ACHN (cell line): ENCODE measurements around the gene ARPC1B.
"Not testable (repeated sequence)": the region's sequence is repeated elsewhere in the genome, so short reads cannot be mapped to it uniquely, and the experiment has no call there.

Experiments
- DNase-seq: peaks from one replicate; pipeline ENCODE4 v3.0.0-alpha.2; 2015
- in situ Hi-C: cut with HindIII; loops from 2 replicates; pipeline ENCODE4 v1.10.0; 2017; ENCODE audit warnings: low sequenced_read_pairs, low pct_ligation_motif_present, low pct_unique_long_range_greater_than_20kb

The ARPC1B gene

GRCh38 chr7:99403764-99404163 lies 29.2 kb downstream of the ARPC1B start:
- in situ Hi-C loops = no loop called here
- no peak for DNase-seq

GRCh38 chr7:99404235-99404976 lies 29.9 kb downstream of the ARPC1B start:
- in situ Hi-C loops = no loop called here
- DNase-seq = no peak

GRCh38 chr7:99404977-99405320 lies 30.4 kb downstream of the ARPC1B start:
- in situ Hi-C loops = no loop called here
- DNase-seq = no peak

GRCh38 chr7:99406557-99406956 lies 32.0 kb downstream of the ARPC1B start:
- no peak for DNase-seq
- in situ Hi-C loops = no loop called here

GRCh38 chr7:99407872-99408378 lies 33.4 kb downstream of the ARPC1B start:
- in situ Hi-C loops = no loop called here
- DNase-seq = peak; percentile 87

- in situ Hi-C loops = no loop called here
- peak; percentile 95 for DNase-seq
Observed at GRCh38 chr7:99408379-99409191, 34.1 kb downstream of the ARPC1B start, which contains the start of the genes BUD31 and PDAP1. BUD31 (plus strand) TSS chr7:99408969; CDS start chr7:99411093, 2,124 bp downstream. PDAP1 (minus strand) TSS chr7:99408597; CDS start chr7:99408548, 49 bp downstream.

GRCh38 chr7:99409192-99409572 lies 34.7 kb downstream of the ARPC1B start:
- DNase-seq = peak; percentile 45
- in situ Hi-C loops = no loop called here

GRCh38 chr7:99409806-99410205 lies 35.3 kb downstream of the ARPC1B start:
- in situ Hi-C loops = no loop called here
- DNase-seq = no peak

- in situ Hi-C loops = no loop called here
- no peak for DNase-seq
Observed at GRCh38 chr7:99410635-99411034, 36.1 kb downstream of the ARPC1B start.

- DNase-seq = peak; percentile 80
- in situ Hi-C loops = not testable (repeated sequence)
Observed at GRCh38 chr7:99415513-99416127, 41.1 kb downstream of the ARPC1B start.

GRCh38 chr7:99418260-99418659 lies 43.7 kb downstream of the ARPC1B start:
- DNase-seq = no peak
- in situ Hi-C loops = no loop called here

- in situ Hi-C loops = no loop called here
- no peak for DNase-seq
Observed at GRCh38 chr7:99419323-99420021, 44.9 kb downstream of the ARPC1B start.

GRCh38 chr7:99420213-99420612 lies 45.7 kb downstream of the ARPC1B start:
- DNase-seq = no peak
- in situ Hi-C loops = no loop called here

GRCh38 chr7:99420986-99421385 lies 46.5 kb downstream of the ARPC1B start:
- DNase-seq = no peak
- in situ Hi-C loops = no loop called here

GRCh38 chr7:99422186-99422585 lies 47.7 kb downstream of the ARPC1B start:
- in situ Hi-C loops = no loop called here
- no peak for DNase-seq

- DNase-seq = no peak
- in situ Hi-C loops = no loop called here
Observed at GRCh38 chr7:99422625-99423024, 48.1 kb downstream of the ARPC1B start.

- no peak for DNase-seq
- in situ Hi-C loops = no loop called here
Observed at GRCh38 chr7:99424932-99425730, 50.6 kb downstream of the ARPC1B start.

GRCh38 chr7:99428972-99429566 lies 54.5 kb downstream of the ARPC1B start:
- in situ Hi-C loops = no loop called here
- no peak for DNase-seq
